ENCODE results near the gene SLC44A2. TPM values are rescaled to one million over a fixed set of nuclear protein-coding genes. Genes with fewer than 3 reads are reported as not detected.

Gene SLC44A2
- total and polyA plus RNA-seq, 2 of the 13 experiments (the other 11 are each of a cell fraction or from before 2014, with no cell fraction given), result 2.4 to 5.6 TPM

- no peak for TF ChIP-seq BRF2 (CRISPR knock-in tag; IDR thresholded peaks at IDR 0.05)
- 0 out of 2 replicates have a peak, but pooled peaks have one; percentile 29 for TF ChIP-seq ARNT2 (CRISPR knock-in tag; IDR thresholded peaks at IDR 0.05; ENCODE audit: low read depth)
- no peak for TF ChIP-seq ZNF232 (CRISPR knock-in tag; IDR thresholded peaks at IDR 0.05; ENCODE audit: borderline replicate concordance)
- TF ChIP-seq ZNF879 (CRISPR knock-in tag; IDR thresholded peaks at IDR 0.05), result no peak
- TF ChIP-seq ZNF720 (CRISPR knock-in tag; IDR thresholded peaks at IDR 0.05), result 0 out of 2 replicates have a peak, but pooled peaks have one; percentile 44
- TF ChIP-seq SNAI1 (CRISPR knock-in tag; IDR thresholded peaks at IDR 0.05; ENCODE audit: borderline replicate concordance), result no peak
- no peak for TF ChIP-seq ZNF510 (CRISPR knock-in tag; IDR thresholded peaks at IDR 0.05; ENCODE audit: low read depth)
- TF ChIP-seq JARID2 (CRISPR knock-in tag; IDR thresholded peaks at IDR 0.05; ENCODE audit: insufficient replicate concordance), result no peak
- no peak for TF ChIP-seq ZBTB42 (CRISPR knock-in tag; IDR thresholded peaks at IDR 0.05)
- no peak for TF ChIP-seq RBM22 (optimal IDR thresholded peaks at IDR 0.05; ENCODE audit: low read length)
- TF ChIP-seq KDM1A (CRISPR knock-in tag; IDR thresholded peaks at IDR 0.05), result no peak
- peak; percentile 51; the same call in 1 of the 2 replicates for TF ChIP-seq ERF (CRISPR knock-in tag; IDR thresholded peaks at IDR 0.05)
- TF ChIP-seq ZBTB33 (CRISPR knock-in tag; IDR thresholded peaks at IDR 0.05), result peak; percentile 38; the same call in 1 of the 2 replicates
- no peak for TF ChIP-seq RBM39 (IDR thresholded peaks at IDR 0.05; ENCODE audit: low read depth, low read length, poor library complexity, severe bottlenecking)
- peak; percentile 45; the same call in 1 of the 2 replicates for TF ChIP-seq RXRB (CRISPR knock-in tag; IDR thresholded peaks at IDR 0.05; ENCODE audit: borderline replicate concordance)
- no peak for TF ChIP-seq HES4 (CRISPR knock-in tag; IDR thresholded peaks at IDR 0.05; ENCODE audit: borderline replicate concordance)
- no peak for TF ChIP-seq NFE2L1 (CRISPR knock-in tag; IDR thresholded peaks at IDR 0.05; ENCODE audit: borderline replicate concordance)
- no peak for TF ChIP-seq MTERF4 (CRISPR knock-in tag; IDR thresholded peaks at IDR 0.05)
- no peak; the same call in 1 of the 2 replicates for TF ChIP-seq KDM5B (CRISPR knock-in tag; IDR thresholded peaks at IDR 0.05; ENCODE audit: borderline replicate concordance)
- no peak for TF ChIP-seq ZFX (CRISPR knock-in tag; IDR thresholded peaks at IDR 0.05; ENCODE audit: low read depth)
- TF ChIP-seq ZNF431 (CRISPR knock-in tag; IDR thresholded peaks at IDR 0.05; ENCODE audit: borderline replicate concordance, low read depth), result peak; percentile 67; the same call in 1 of the 2 replicates
- TF ChIP-seq NONO (IDR thresholded peaks at IDR 0.05), result no peak
- 0 out of 2 replicates have a peak, but pooled peaks have one; percentile 39 for TF ChIP-seq NONO (CRISPR knock-in tag; conservative IDR thresholded peaks at IDR 0.05)
Measured at GRCh38 chr19:10580979-10581631, 44.2 kb upstream of the SLC44A2 start (continued).

All from HepG2 (cell line).